Calu3 (cell line): ENCODE measurements around the gene B4GALNT3. TPM values are rescaled to one million over a fixed set of nuclear protein-coding genes. Genes with fewer than 3 reads are reported as not detected.

Source experiments
- BruUV-seq: library from RNA; stranded (reverse); fragments of 400-500 nt; replicated peaks from 2 replicates; lab custom pipeline; 2021; lab: Mats Ljungman, UMichigan
- CTCF ChIA-PET: fragments of 300-600 bp; sonication (Branson Sonifier 250); formaldehyde crosslinking; loops from one replicate; lab custom pipeline; 2022; ENCODE audit warnings: antibody characterized with exemption; lab: Charles Lee
- DNase-seq: peaks from one replicate; pipeline ENCODE4 v3.0.0; 2022
- H3K27ac Mint-ChIP-seq: one replicate; pipeline ENCODE4 v1.8.0; 2022; ENCODE audit warnings: mixed read lengths; ENCODE audit not compliant: unreplicated experiment
- H3K27me3 Mint-ChIP-seq: one replicate; pipeline ENCODE4 v1.8.0; 2022; ENCODE audit warnings: mixed read lengths; ENCODE audit not compliant: unreplicated experiment
- H3K36me3 Mint-ChIP-seq: one replicate; pipeline ENCODE4 v1.8.0; 2022; ENCODE audit warnings: mild to moderate bottlenecking, moderate library complexity, mixed read lengths; ENCODE audit not compliant: insufficient read depth, unreplicated experiment
- H3K4me1 Mint-ChIP-seq: one replicate; pipeline ENCODE4 v1.8.0; 2022; ENCODE audit warnings: mild to moderate bottlenecking, low read depth, mixed read lengths; ENCODE audit not compliant: unreplicated experiment
- H3K4me3 Mint-ChIP-seq: one replicate; pipeline ENCODE4 v1.8.0; 2022; ENCODE audit warnings: mild to moderate bottlenecking, low read depth, moderate library complexity, mixed read lengths; ENCODE audit not compliant: unreplicated experiment
- H3K9me3 Mint-ChIP-seq: one replicate; pipeline ENCODE4 v1.8.0; 2022; ENCODE audit warnings: low read depth, mixed read lengths; ENCODE audit not compliant: unreplicated experiment
- intact Hi-C: fragments of 100-400 bp; cut with micrococcal nuclease; formaldehyde crosslinking; loops from one replicate; pipeline ENCODE4 v1.10.0; 2022; ENCODE audit not compliant: unreplicated experiment
- total RNA-seq: library from RNA; stranded (reverse); gene quantifications from 2 replicates; pipeline ENCODE4 v1.2.3, GENCODE V29; 2022
- TF ChIP-seq, protein P1 (sequence below): fragments of 200-600 bp; IDR thresholded peaks from one replicate; pipeline ENCODE4 v1.8.0; 2022; ENCODE audit warnings: antibody characterized with exemption; ENCODE audit not compliant: unreplicated experiment

The B4GALNT3 gene
- total RNA-seq, 1 experiment from 2014 or later: 19.3 TPM

DNA sequence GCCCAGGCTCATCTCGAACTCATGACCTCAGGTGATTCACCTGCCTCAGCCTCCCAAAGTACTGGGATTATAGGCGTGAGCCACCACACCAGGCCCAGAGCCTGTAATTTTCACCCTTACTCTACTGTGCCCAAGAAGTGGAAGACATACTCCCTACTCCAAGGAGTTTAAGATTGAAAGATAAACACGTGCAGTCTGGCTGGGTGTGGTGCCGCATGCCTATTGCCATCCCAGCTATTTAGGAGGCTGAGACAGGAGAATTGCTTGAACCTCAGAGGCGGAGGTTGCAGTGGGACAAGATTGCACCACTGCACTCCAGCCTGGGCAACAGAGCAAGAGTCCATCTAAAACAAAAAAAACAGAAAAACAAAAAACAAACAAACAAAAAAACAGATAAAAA is 113.5 kb downstream of the B4GALNT3 start:
- H3K4me1 Mint-ChIP-seq: peaks cover 17% of the 10 kb centered on the region

DNA sequence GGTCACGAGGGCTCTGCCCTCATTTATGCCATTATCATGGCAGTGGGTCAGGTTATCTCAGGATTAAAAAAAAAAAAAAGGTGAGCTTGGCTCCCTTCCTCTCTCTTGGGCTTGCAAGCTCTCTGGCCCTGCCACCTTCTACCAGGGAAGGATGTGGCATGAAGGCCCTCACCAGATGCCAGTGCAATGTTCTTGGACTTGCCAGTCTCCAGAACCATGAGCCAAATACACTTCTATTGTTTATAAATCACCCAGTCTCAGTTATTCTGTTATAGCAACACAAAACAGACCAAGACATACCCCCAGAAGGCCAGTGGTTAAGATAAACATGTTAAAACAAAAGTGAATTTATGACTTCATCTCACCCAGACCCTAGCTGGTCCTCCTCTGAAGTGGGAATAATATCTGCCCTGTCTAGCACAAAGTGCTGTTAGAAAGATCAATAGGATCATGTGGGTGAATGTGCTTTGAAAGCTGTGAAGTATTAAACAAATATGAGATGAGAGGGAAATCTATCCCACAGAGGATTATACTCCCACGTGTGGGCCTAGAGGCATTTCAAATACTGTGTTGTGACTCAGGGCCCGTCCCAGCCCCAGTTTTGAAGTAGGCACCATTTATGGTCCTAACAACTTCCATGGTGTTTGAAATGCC is 114.9 kb downstream of the B4GALNT3 start:
- TF ChIP-seq, protein P1, sequence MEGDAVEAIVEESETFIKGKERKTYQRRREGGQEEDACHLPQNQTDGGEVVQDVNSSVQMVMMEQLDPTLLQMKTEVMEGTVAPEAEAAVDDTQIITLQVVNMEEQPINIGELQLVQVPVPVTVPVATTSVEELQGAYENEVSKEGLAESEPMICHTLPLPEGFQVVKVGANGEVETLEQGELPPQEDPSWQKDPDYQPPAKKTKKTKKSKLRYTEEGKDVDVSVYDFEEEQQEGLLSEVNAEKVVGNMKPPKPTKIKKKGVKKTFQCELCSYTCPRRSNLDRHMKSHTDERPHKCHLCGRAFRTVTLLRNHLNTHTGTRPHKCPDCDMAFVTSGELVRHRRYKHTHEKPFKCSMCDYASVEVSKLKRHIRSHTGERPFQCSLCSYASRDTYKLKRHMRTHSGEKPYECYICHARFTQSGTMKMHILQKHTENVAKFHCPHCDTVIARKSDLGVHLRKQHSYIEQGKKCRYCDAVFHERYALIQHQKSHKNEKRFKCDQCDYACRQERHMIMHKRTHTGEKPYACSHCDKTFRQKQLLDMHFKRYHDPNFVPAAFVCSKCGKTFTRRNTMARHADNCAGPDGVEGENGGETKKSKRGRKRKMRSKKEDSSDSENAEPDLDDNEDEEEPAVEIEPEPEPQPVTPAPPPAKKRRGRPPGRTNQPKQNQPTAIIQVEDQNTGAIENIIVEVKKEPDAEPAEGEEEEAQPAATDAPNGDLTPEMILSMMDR: no peak
- H3K27ac Mint-ChIP-seq: no peak overlapping the region
- CTCF ChIA-PET: interaction anchor here (0.6 to 0.7 kb wide), 3 partner anchors 176 to 198 kb away, joined by 3 to 6 read pairs (median 3); partner anchors contain the start of gene WNK1
- H3K36me3 Mint-ChIP-seq: peaks cover 9% of the 10 kb centered on the region
- no TSS peak for BruUV-seq
- no peak for DNase-seq
- H3K27me3 Mint-ChIP-seq: peaks cover 9% of the 10 kb centered on the region
- H3K4me1 Mint-ChIP-seq: peaks cover 28% of the 10 kb centered on the region
- intact Hi-C loops: loop anchor here (5.0 to 10.0 kb wide), 3 partner anchors 60 to 518 kb away; partner anchors contain the start of gene RAD52
- H3K9me3 Mint-ChIP-seq: no peaks in the 10 kb centered on the region
- H3K4me3 Mint-ChIP-seq: no peak overlapping the region

More for the DNA sequence above, 113.5 kb downstream of the B4GALNT3 start:
- H3K27me3 Mint-ChIP-seq: no peaks in the 10 kb centered on the region
- peaks cover 10% of the 10 kb centered on the region for H3K36me3 Mint-ChIP-seq
- no peak for DNase-seq
- H3K9me3 Mint-ChIP-seq: no peaks in the 10 kb centered on the region
- no TSS peak for BruUV-seq
- TF ChIP-seq, protein P1: no peak
- CTCF ChIA-PET: no interaction called here
- no peak overlapping the region for H3K4me3 Mint-ChIP-seq
- intact Hi-C loops: loop anchor here (5.0 to 10.0 kb wide), 3 partner anchors 62 to 519 kb away; partner anchors contain the start of gene RAD52
- no peak overlapping the region for H3K27ac Mint-ChIP-seq

DNA sequence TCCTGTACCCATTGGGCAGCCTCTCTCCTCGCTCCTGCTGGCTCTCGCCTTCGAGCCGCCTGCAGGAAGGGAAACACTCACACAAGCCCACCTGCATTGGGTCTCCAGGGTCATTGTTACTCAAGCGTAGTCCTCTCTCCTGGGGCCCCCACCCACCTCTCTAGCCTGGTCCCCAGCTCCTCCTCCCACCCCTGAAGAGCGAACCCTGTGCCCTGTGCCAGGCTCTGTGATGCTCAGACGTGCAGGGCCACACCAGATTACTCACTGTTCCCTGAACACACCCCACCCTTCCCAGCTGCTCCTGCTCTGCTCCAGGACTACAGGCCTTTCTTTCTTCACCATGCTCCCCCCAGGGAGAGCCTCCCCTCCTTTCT is 115.4 kb downstream of the B4GALNT3 start:
- intact Hi-C loops: loop anchor here (10.0 kb wide), 1 partner anchor 60 kb away; no protein-coding TSS in a partner anchor
- DNase-seq: no peak

DNA sequence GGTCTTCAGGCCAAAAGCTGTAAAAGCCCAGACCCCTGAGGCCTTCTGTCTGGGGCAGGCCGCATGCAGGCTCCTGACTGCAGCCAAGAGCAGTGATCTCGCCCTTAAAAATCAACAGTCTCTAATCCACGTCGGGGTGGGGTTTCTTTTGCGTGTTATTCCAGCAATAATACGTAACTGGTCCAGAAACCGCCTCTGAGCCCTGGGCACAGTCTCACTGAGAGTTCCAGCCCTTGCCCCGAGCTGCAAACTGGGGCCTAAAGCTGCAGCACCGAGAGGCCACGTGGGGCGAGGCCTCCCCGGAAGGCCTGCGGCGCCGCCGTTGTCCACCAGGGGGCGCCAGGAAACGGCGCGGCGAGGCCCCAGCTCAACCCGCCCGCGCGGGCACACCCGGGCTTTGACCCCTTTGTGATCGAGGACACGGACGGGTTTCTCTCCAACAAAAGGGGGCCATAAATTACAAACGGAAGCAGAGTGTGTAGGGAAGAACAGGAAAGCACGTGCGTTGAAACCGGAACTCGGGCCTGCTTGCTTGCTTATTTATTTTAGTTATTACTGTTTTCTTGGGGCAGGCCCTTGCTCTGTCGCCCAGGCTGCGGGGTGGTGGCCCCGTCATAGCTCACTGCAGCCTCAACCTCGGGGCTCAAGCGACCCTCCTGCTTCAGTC is 116.3 kb downstream of the B4GALNT3 start:
- Mint-ChIP-seq H3K4me3 (peak overlapping the region; percentile 33), H3K4me1 (peaks cover 26% of the 10 kb centered on the region), H3K27ac (no peak overlapping the region), H3K36me3 (peaks cover 5% of the 10 kb centered on the region), H3K27me3 (peaks cover 18% of the 10 kb centered on the region), H3K9me3 (no peaks in the 10 kb centered on the region)
- peak; percentile 90 for DNase-seq
- TF ChIP-seq, protein P1: peak; percentile 98
- intact Hi-C loops: loop anchor here (1.0 to 10.0 kb wide), 3 partner anchors 59 to 238 kb away; no protein-coding TSS in a partner anchor
- CTCF ChIA-PET: interaction anchor here (1.0 to 1.9 kb wide), 3 partner anchors 175 to 373 kb away, joined by 6 to 12 read pairs (median 6); partner anchors contain the start of gene RAD52
- BruUV-seq: no TSS peak

More for the DNA sequence above, 115.4 kb downstream of the B4GALNT3 start:
- no peak overlapping the region for H3K27ac Mint-ChIP-seq
- no TSS peak for BruUV-seq
- peaks cover 14% of the 10 kb centered on the region for H3K27me3 Mint-ChIP-seq
- H3K9me3 Mint-ChIP-seq: no peaks in the 10 kb centered on the region
- CTCF ChIA-PET: interaction anchor here (1.9 kb wide), 1 partner anchor 176 kb away, joined by 12 read pairs; no protein-coding TSS in a partner anchor
- TF ChIP-seq, protein P1: no peak
- H3K36me3 Mint-ChIP-seq: peaks cover 5% of the 10 kb centered on the region
- H3K4me3 Mint-ChIP-seq: no peak overlapping the region
- H3K4me1 Mint-ChIP-seq: peaks cover 31% of the 10 kb centered on the region
